GM12801 (cell line): ENCODE results near the gene IGDCC3.

Experiments
- TF ChIP-seq, protein P1 (sequence below): IDR thresholded peaks from one replicate; pipeline ENCODE4 v1.5.1; 2011; ENCODE audit warnings: control low read depth; ENCODE audit not compliant: insufficient read length; ENCODE audit errors: extremely low read depth

Gene IGDCC3

DNA sequence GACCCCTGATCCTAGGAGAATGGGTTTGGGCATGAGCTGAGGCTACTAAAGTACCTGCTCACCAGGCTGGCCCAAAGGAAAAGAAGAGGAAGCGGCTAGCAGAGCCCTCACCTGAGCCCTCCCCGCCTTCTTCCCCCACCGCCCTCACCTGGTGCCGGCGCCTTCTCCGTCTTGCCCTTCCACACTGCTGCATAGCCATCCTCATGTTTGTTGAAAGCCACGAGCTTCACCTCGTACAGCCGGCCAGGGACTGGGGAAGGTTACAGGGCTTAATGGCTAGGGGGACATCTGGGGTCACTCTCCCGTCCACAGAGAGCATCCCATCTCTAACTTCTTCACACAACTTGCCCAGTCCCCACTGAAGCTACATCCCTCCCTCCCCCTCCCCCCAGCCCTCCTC, 13.9 kb upstream of the IGDCC3 start:
- TF ChIP-seq, protein P1, sequence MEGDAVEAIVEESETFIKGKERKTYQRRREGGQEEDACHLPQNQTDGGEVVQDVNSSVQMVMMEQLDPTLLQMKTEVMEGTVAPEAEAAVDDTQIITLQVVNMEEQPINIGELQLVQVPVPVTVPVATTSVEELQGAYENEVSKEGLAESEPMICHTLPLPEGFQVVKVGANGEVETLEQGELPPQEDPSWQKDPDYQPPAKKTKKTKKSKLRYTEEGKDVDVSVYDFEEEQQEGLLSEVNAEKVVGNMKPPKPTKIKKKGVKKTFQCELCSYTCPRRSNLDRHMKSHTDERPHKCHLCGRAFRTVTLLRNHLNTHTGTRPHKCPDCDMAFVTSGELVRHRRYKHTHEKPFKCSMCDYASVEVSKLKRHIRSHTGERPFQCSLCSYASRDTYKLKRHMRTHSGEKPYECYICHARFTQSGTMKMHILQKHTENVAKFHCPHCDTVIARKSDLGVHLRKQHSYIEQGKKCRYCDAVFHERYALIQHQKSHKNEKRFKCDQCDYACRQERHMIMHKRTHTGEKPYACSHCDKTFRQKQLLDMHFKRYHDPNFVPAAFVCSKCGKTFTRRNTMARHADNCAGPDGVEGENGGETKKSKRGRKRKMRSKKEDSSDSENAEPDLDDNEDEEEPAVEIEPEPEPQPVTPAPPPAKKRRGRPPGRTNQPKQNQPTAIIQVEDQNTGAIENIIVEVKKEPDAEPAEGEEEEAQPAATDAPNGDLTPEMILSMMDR, result no peak

DNA sequence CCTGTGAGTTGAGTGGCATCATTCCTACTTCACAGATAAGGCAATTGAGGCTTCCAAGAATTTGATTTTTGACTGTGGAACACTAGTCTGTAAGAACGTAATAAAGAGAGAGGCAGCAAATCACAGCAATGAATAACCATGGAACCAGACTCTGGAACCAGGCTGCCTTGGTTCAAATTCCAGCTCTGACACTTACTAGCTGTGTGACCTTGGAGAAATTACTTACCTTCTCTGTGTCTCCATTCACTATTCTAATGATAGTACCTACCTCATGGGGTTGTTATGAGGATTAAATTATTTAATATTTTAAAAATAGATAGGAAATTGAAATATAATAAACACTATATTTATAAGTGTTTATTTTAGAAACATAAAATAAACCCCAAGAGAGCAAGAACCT, 12.6 kb upstream of the IGDCC3 start:
- TF ChIP-seq, protein P1, result no peak

DNA sequence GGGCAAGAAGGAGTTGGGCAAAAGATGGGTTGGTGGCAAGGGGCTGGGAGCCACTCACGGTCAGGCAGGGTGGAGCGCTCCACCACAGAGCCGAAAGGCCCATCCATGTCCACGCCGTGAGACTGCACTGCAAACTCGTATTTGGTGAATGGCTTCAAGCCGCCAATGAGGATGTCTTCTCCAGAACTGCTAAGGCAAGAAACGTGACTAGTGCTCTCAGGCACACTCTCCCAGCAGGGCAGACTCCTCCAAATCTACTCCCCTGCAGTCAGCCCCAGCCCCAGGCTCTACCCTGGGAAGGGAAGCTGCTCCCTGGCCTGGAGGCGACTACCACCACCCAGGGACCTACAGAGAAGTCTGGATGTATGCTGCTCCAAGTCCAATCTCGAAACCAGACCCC, 11.4 kb upstream of the IGDCC3 start:
- TF ChIP-seq, protein P1, result no peak

DNA sequence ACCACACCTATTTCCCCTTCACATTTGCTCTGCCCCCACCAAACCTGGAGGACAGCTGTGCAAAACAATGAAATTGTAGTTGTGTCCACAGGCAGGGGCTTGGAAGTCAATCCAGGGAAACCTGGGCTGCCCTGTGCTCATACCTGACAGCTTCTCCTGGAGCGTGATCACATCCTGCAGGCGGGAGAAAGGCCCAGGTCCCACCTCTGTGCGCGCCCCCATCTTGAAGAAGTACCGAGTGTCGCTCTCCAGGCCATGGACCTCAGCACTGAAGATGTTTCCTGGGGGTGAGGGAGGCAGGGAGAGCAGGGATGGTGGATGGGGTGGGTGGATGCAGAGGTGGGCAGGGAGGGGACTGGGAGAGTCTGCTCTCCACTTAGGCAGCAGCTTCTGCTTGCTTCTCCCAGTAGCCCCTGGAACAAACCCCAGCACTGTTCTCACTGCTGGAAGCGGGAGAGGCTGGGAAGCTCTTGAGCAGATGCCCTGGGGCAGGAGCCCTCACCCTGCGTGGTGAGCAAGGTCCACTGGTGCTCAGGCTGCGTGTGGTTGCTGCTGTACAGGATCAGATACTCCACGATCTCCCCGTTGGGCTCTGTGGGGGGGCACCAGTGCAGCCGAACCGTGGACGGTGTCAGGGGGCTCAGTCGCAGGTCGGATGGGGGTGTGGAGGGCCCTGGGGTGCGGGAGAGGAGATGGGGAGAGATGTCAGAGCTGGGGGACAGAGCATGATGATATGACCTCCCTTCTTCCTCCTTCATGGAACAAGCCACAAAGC, 10.7 kb upstream of the IGDCC3 start:
- TF ChIP-seq, protein P1, result no peak

DNA sequence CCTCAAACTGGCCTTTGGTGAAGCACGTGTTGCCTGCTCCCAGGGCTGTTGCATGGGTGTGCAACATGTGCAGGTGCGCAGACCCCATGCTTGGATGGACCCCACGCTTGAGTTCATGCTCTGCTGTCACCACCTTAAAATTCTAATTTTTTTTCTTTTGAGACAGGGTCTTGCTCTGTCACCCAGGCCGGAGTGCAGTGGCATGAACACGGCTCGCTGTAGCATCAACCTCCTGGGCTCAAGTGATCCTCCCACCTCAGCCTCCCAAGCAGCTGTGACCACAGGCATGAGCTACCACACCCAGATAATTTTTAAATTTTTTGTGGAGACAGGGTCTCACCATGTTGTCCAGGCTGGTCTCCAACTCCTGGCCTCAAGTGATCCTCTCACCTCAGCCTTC, 9.1 kb upstream of the IGDCC3 start:
- TF ChIP-seq, protein P1, result no peak

DNA sequence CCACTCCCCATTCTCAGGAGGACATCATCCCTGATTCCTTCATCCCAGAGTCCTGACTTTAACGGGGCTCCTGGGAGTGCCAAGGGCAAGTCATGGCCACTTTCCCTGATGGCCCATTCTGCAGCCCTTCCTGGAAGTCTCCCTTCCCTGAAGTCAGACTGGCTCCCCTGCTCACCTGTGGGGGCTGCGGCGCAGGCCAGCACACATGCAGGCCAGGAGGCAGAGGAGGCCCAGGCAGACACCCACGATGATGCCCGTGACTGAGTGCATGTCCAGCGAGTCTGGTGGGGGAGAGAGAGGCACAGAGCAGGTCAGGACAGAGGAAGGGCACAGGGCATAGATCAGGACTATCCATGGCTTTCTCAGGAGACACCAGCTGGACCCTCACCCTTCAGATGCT, 8.6 kb upstream of the IGDCC3 start:
- TF ChIP-seq, protein P1, result no peak

DNA sequence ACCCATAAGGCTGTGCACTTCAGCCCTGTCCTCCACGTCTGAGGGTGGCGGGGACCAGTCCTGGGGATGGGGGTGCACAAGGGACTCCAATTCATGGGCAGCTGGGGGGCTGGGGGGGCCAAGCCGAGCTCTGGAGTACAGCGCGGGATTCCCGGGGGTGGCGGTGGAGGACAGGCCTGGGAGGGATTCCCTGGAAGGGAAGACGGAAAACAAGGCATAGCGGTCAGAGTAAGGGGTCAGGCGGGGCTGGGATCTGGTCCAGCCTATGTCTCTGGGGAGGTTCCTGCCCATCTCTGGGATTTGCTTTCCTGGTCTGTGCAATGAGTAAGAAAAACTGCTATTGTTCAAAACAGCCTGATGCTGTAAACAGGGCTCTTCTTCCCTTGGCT, 8.1 kb upstream of the IGDCC3 start:
- TF ChIP-seq, protein P1, result no peak
